22Rv1 (cell line): ENCODE data around the gene MTURN.

Experiments used
- ZFX ChIP-seq: fragments of 450-650 bp; IDR thresholded peaks from 2 replicates; pipeline ENCODE4 v1.6.1; 2017; ENCODE audit warnings: antibody characterized with exemption, borderline replicate concordance
- TF ChIP-seq, protein P1 (sequence below): fragments of 450-650 bp; IDR thresholded peaks from 2 replicates; pipeline ENCODE4 v1.5.1; 2017; ENCODE audit warnings: mild to moderate bottlenecking

GRCh38 chr7:30154111-30154587 is 19.4 kb downstream of the MTURN start:
- TF ChIP-seq, protein P1, sequence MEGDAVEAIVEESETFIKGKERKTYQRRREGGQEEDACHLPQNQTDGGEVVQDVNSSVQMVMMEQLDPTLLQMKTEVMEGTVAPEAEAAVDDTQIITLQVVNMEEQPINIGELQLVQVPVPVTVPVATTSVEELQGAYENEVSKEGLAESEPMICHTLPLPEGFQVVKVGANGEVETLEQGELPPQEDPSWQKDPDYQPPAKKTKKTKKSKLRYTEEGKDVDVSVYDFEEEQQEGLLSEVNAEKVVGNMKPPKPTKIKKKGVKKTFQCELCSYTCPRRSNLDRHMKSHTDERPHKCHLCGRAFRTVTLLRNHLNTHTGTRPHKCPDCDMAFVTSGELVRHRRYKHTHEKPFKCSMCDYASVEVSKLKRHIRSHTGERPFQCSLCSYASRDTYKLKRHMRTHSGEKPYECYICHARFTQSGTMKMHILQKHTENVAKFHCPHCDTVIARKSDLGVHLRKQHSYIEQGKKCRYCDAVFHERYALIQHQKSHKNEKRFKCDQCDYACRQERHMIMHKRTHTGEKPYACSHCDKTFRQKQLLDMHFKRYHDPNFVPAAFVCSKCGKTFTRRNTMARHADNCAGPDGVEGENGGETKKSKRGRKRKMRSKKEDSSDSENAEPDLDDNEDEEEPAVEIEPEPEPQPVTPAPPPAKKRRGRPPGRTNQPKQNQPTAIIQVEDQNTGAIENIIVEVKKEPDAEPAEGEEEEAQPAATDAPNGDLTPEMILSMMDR = no peak
- TF ChIP-seq ZFX = no peak
